Suprapubic skin (tissue), 4 donors: Measurements from ENCODE around the gene VWC2L. TPM values are rescaled to one million over a fixed set of nuclear protein-coding genes. Genes with fewer than 3 reads are reported as not detected.

Experiments
- DNase-seq, 2 donors: peaks; one replicate each; pipeline ENCODE4 v3.0.0-alpha.2; 2019; ENCODE audit warnings: low spot score in 2 of 2
- H3K27ac ChIP-seq: fragments of 200-600 bp; sonication (generic); one replicate; pipeline ENCODE4 v1.5.1; 2019
- H3K27me3 ChIP-seq: fragments of 200-600 bp; sonication (generic); one replicate; pipeline ENCODE4 v1.5.1; 2019
- H3K36me3 ChIP-seq: fragments of 200-600 bp; sonication (generic); one replicate; pipeline ENCODE4 v1.5.1; 2019
- H3K4me1 ChIP-seq: fragments of 200-600 bp; sonication (generic); one replicate; pipeline ENCODE4 v1.5.1; 2019
- H3K4me3 ChIP-seq: fragments of 200-600 bp; sonication (generic); one replicate; pipeline ENCODE4 v1.5.1; 2019; ENCODE audit warnings: mild to moderate bottlenecking
- H3K9me3 ChIP-seq: fragments of 200-600 bp; sonication (generic); one replicate; pipeline ENCODE4 v1.5.1; 2019
- EP300 ChIP-seq: sonication (generic); formaldehyde crosslinking; IDR thresholded peaks from one replicate; pipeline ENCODE4 v1.6.1; 2017; ENCODE audit warnings: antibody characterized with exemption
- POLR2A ChIP-seq, 2 donors: fragments of 450-650 bp; IDR thresholded peaks; one replicate each; pipeline ENCODE4 v1.6.1; 2017; ENCODE audit warnings: antibody characterized with exemption in 2 of 2, mild to moderate bottlenecking in 2 of 2, moderate library complexity in 2 of 2
- POLR2AphosphoS5 ChIP-seq, 3 donors: sonication (generic); formaldehyde crosslinking; IDR thresholded peaks; one replicate each; pipeline ENCODE4 v1.6.1; 2017; ENCODE audit warnings: antibody characterized with exemption in 3 of 3
- WGBS: methylation state at CpG from one replicate; pipeline ENCODE4 v1.1.5; 2018; 5-methylcytosine and 5-hydroxymethylcytosine counted together
- total RNA-seq, 4 donors: library from RNA; depleted of rRNA; stranded (reverse); fragments of >200 nt; gene quantifications; one replicate each; pipeline ENCODE4 v1.1.0, GENCODE V29; 2016
- TF ChIP-seq, protein P1 (sequence below), 2 donors: fragments of 200-600 bp in 1 of 2; fragments of 450-650 bp in 1 of 2; sonication (generic) in 1 of 2; IDR thresholded peaks; one replicate each; pipeline ENCODE4 v1.5.1; 2016 to 2019; ENCODE audit warnings: antibody characterized with exemption in 2 of 2, mild to moderate bottlenecking in 1 of 2, moderate library complexity in 1 of 2

The VWC2L gene
- total RNA-seq, 4 donors from 2014 or later, result not detected

- TF ChIP-seq, protein P1, sequence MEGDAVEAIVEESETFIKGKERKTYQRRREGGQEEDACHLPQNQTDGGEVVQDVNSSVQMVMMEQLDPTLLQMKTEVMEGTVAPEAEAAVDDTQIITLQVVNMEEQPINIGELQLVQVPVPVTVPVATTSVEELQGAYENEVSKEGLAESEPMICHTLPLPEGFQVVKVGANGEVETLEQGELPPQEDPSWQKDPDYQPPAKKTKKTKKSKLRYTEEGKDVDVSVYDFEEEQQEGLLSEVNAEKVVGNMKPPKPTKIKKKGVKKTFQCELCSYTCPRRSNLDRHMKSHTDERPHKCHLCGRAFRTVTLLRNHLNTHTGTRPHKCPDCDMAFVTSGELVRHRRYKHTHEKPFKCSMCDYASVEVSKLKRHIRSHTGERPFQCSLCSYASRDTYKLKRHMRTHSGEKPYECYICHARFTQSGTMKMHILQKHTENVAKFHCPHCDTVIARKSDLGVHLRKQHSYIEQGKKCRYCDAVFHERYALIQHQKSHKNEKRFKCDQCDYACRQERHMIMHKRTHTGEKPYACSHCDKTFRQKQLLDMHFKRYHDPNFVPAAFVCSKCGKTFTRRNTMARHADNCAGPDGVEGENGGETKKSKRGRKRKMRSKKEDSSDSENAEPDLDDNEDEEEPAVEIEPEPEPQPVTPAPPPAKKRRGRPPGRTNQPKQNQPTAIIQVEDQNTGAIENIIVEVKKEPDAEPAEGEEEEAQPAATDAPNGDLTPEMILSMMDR (IDR thresholded peaks at IDR 0.05), result no peak
- no peak for TF ChIP-seq POLR2AphosphoS5 (IDR thresholded peaks at IDR 0.05)
- no peak for TF ChIP-seq POLR2A (IDR thresholded peaks at IDR 0.05)
- TF ChIP-seq EP300, result no peak
- Histone ChIP-seq H3K36me3 (no peaks in the 10 kb centered on the region), H3K27ac (no peak overlapping the region), H3K4me3 (no peak overlapping the region), H3K27me3 (no peaks in the 10 kb centered on the region), H3K9me3 (no peaks in the 10 kb centered on the region), H3K4me1 (no peaks in the 10 kb centered on the region)
- no peak for DNase-seq
These were observed 21.5 kb upstream of the VWC2L start for GRCh38 chr2:214389334-214389733.

DNA sequence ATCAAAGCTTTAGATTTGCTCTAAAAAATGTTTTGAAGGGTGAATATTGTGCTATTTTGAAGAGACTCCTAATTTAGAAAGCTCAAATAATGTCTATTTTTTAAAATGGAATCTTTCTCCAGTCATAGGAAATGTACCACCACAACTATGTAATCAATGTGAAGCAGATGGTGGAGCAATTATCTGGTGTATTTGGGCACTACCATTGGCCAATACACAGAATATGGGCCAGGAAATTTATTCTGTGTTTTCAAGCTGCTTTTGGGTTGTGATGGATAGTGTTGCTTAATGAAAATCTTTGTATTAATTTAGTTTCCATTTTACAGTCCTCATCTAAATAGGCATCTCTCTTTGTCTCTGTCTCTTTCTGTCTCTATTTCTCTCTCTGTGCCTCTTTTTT is 17.1 kb upstream of the VWC2L start:
- no peaks in the 10 kb centered on the region for H3K4me1 ChIP-seq
- H3K9me3 ChIP-seq, result no peaks in the 10 kb centered on the region
- no peaks in the 10 kb centered on the region for H3K27me3 ChIP-seq
- H3K27ac ChIP-seq, result no peak overlapping the region
- no peaks in the 10 kb centered on the region for H3K36me3 ChIP-seq
- no peak overlapping the region for H3K4me3 ChIP-seq
- TF ChIP-seq EP300, result no peak
- DNase-seq, result no peak

DNA sequence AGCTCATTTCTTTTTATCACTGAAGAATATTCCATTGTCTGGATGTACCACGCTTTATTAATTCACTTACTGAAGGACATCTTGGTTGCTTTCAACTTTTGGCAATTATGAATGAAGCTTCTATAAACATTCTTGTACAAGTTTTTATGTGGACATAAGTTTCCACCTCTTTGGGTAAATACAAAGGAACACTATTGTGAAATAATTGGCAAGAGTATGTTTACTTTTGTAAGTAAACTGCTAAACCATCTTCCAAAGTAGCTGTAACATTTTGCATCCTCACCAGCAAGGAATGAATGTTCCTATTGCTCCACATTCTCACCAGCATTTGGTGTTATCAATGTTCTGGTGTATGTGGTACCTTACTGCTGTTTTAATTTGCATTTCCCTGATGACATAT is 15.8 kb upstream of the VWC2L start:
- Histone ChIP-seq H3K36me3 (no peaks in the 10 kb centered on the region), H3K4me1 (no peaks in the 10 kb centered on the region), H3K4me3 (no peak overlapping the region), H3K9me3 (no peaks in the 10 kb centered on the region), H3K27ac (no peak overlapping the region), H3K27me3 (no peaks in the 10 kb centered on the region)
- WGBS, result 73% methylated on average over 1 of the region's 1 CpG
- no peak for DNase-seq
- TF ChIP-seq POLR2AphosphoS5 (IDR thresholded peaks at IDR 0.05), result no peak
- TF ChIP-seq EP300, result no peak

- H3K4me3 ChIP-seq, result no peak overlapping the region
- no peak overlapping the region for H3K27ac ChIP-seq
- H3K9me3 ChIP-seq, result no peaks in the 10 kb centered on the region
- no peak for TF ChIP-seq EP300
- no peak for TF ChIP-seq POLR2A (IDR thresholded peaks at IDR 0.05)
- TF ChIP-seq, protein P1 (IDR thresholded peaks at IDR 0.05), result no peak
- TF ChIP-seq POLR2AphosphoS5 (IDR thresholded peaks at IDR 0.05), result no peak
- no peaks in the 10 kb centered on the region for H3K36me3 ChIP-seq
- 44% methylated on average over 2 of the region's 2 CpGs for WGBS
- H3K4me1 ChIP-seq, result no peaks in the 10 kb centered on the region
- H3K27me3 ChIP-seq, result no peaks in the 10 kb centered on the region
- no peak for DNase-seq
These were observed 9.3 kb upstream of the VWC2L start for GRCh38 chr2:214401580-214401979.

DNA sequence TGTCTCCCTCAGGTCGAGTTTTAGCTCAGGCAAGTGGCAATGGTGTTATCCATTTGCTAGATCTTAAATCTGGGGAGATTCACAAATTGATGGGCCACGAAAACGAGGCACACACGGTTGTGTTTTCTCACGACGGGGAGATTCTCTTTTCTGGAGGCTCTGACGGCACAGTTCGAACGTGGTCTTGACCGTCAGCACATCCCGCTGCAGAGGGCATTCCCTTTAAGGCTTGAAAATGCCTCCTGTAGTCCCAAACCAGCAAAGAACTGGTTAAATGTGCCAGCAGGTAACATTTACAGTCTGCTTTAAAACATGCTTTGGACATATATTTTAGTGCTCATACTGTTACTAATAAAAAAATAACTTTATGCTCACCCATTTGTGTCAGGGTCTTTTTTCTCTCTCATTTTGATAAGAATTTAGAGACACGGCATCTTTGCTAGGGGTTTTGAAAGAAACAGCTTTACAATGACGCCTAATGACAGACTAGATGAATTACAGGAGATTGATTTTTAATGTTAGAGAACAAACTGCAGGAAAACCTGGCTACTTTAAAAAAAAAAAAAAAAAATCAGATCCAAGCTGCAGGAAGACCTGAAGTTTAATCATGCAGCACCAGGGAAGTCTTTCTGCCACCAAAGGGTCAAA is 602 bp upstream of the VWC2L start:
- TF ChIP-seq POLR2AphosphoS5 (IDR thresholded peaks at IDR 0.05) (no peak), EP300 (no peak), POLR2A (IDR thresholded peaks at IDR 0.05) (no peak)
- TF ChIP-seq, protein P1 (IDR thresholded peaks at IDR 0.05), result no peak
- Histone ChIP-seq H3K4me1 (no peaks in the 10 kb centered on the region), H3K27me3 (no peaks in the 10 kb centered on the region), H3K27ac (no peak overlapping the region), H3K4me3 (no peak overlapping the region), H3K36me3 (no peaks in the 10 kb centered on the region), H3K9me3 (no peaks in the 10 kb centered on the region)
- no peak for DNase-seq
- WGBS, result 41% methylated on average over 13 of the region's 13 CpGs

- H3K9me3 ChIP-seq, result no peaks in the 10 kb centered on the region
- DNase-seq, result no peak
- WGBS, result 83% methylated on average over 1 of the region's 1 CpG
- no peaks in the 10 kb centered on the region for H3K36me3 ChIP-seq
- H3K27ac ChIP-seq, result no peak overlapping the region
- H3K27me3 ChIP-seq, result no peaks in the 10 kb centered on the region
- H3K4me3 ChIP-seq, result no peak overlapping the region
- H3K4me1 ChIP-seq, result no peaks in the 10 kb centered on the region
- TF ChIP-seq POLR2AphosphoS5 (IDR thresholded peaks at IDR 0.05) (no peak), POLR2A (IDR thresholded peaks at IDR 0.05) (no peak), EP300 (no peak)
- TF ChIP-seq, protein P1 (IDR thresholded peaks at IDR 0.05), result no peak
These were observed 1.8 kb downstream of the VWC2L start for GRCh38 chr2:214412679-214413078.
